Chondrocyte (in vitro differentiated cells): ENCODE data around the gene RAPGEF6. TPM values are rescaled to one million over a fixed set of nuclear protein-coding genes. Genes with fewer than 3 reads are reported as not detected.
A peak's percentile ranks its signal among the peaks of the same experiment; 100 is the strongest.
"Not testable (repeated sequence)": the region's sequence is repeated elsewhere in the genome, so short reads cannot be mapped to it uniquely, and the experiment has no call there.

Source experiments
- DNase-seq: peaks from one replicate; pipeline ENCODE4 v3.0.0; 2021; ENCODE audit warnings: mixed read lengths, low spot score
- H3K27ac Mint-ChIP-seq: one replicate; pipeline ENCODE4 v1.8.0; 2021; ENCODE audit warnings: mild to moderate bottlenecking, moderate library complexity, mixed read lengths; ENCODE audit not compliant: unreplicated experiment
- H3K27me3 Mint-ChIP-seq: 2 replicates; pipeline ENCODE4 v1.8.0; 2021; ENCODE audit warnings: low read depth, mixed read lengths
- H3K36me3 Mint-ChIP-seq: 2 replicates; pipeline ENCODE4 v1.8.0; 2021; ENCODE audit warnings: low read depth, mixed read lengths
- H3K4me1 Mint-ChIP-seq: 2 replicates; pipeline ENCODE4 v1.8.0; 2021; ENCODE audit warnings: low read depth, mild to moderate bottlenecking, mixed read lengths
- H3K4me3 Mint-ChIP-seq: one replicate; pipeline ENCODE4 v1.8.0; 2021; ENCODE audit warnings: mild to moderate bottlenecking, moderate library complexity, mixed read lengths; ENCODE audit not compliant: unreplicated experiment
- H3K9me3 Mint-ChIP-seq: 2 replicates; pipeline ENCODE4 v1.8.0; 2021; ENCODE audit warnings: low read depth, mixed read lengths
- CTCF ChIP-seq: fragments of 200-600 bp; sonication (generic); IDR thresholded peaks from 2 replicates; pipeline ENCODE4 v1.5.0; 2021; ENCODE audit warnings: antibody characterized with exemption, mild to moderate bottlenecking, moderate library complexity
- total RNA-seq: library from RNA; stranded (reverse); gene quantifications from 3 replicates; pipeline ENCODE4 v1.2.1, GENCODE V29; 2021

The RAPGEF6 gene
- total RNA-seq, 1 donor from 2014 or later, result 13.6 TPM

GRCh38 chr5:131381021-131381420 is 254.0 kb downstream of the RAPGEF6 start:
- H3K36me3 Mint-ChIP-seq, result no peaks in the 10 kb centered on the region
- peaks cover 66% of the 10 kb centered on the region for H3K4me1 Mint-ChIP-seq
- peak overlapping the region; percentile 80 for H3K27ac Mint-ChIP-seq
- H3K4me3 Mint-ChIP-seq, result no peak overlapping the region
- no peak for DNase-seq
- H3K9me3 Mint-ChIP-seq, result no peaks in the 10 kb centered on the region
- TF ChIP-seq CTCF, result no peak
- no peaks in the 10 kb centered on the region for H3K27me3 Mint-ChIP-seq

GRCh38 chr5:131380238-131380637 is 254.8 kb downstream of the RAPGEF6 start:
- peaks cover 64% of the 10 kb centered on the region for H3K4me1 Mint-ChIP-seq
- peak overlapping the region; percentile 91 for H3K27ac Mint-ChIP-seq
- not testable (repeated sequence) for H3K36me3 Mint-ChIP-seq, H3K4me3 Mint-ChIP-seq, H3K27me3 Mint-ChIP-seq, DNase-seq, H3K9me3 Mint-ChIP-seq

- peak overlapping the region; percentile 91 for H3K27ac Mint-ChIP-seq
Measured at GRCh38 chr5:131379723-131380122, 255.3 kb downstream of the RAPGEF6 start.

GRCh38 chr5:131378721-131379541 is 256.1 kb downstream of the RAPGEF6 start:
- Mint-ChIP-seq H3K27me3 (no peaks in the 10 kb centered on the region), H3K4me3 (no peak overlapping the region), H3K9me3 (no peaks in the 10 kb centered on the region), H3K4me1 (peaks cover 59% of the 10 kb centered on the region), H3K36me3 (no peaks in the 10 kb centered on the region), H3K27ac (peak overlapping the region; percentile 77)
- no peak for DNase-seq
- no peak for TF ChIP-seq CTCF

More at GRCh38 chr5:131379723-131380122, 255.3 kb downstream of the RAPGEF6 start:
- Mint-ChIP-seq H3K27me3 (no peaks in the 10 kb centered on the region), H3K36me3 (no peaks in the 10 kb centered on the region), H3K9me3 (no peaks in the 10 kb centered on the region), H3K4me3 (no peak overlapping the region), H3K4me1 (peaks cover 65% of the 10 kb centered on the region)
- no peak for DNase-seq
- no peak for TF ChIP-seq CTCF

- no peak for TF ChIP-seq CTCF
- Mint-ChIP-seq H3K9me3 (no peaks in the 10 kb centered on the region), H3K4me3 (no peak overlapping the region), H3K27me3 (no peaks in the 10 kb centered on the region), H3K27ac (peak overlapping the region; percentile 64), H3K36me3 (no peaks in the 10 kb centered on the region), H3K4me1 (peaks cover 54% of the 10 kb centered on the region)
- DNase-seq, result no peak
Measured at GRCh38 chr5:131377785-131378325, 257.2 kb downstream of the RAPGEF6 start.
